ENCODE measurements around the gene FCGR3A.

DNA sequence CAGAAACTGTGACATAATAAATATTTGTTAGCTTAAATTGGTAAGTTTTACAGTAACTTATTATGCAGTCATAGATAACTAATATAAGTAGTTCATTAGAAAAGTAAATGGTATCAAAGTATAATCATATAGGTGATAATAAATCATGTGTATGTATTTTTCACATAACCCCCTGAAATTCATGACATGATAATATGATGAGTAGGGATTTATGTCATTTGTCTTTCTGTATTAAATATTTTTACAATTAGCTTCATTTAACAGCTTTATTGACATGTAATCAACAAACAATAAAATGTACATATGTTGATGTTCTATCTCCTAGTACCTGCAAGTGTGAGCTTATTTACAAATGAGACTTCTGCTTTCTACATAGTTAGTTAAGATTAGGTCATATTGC is 54.1 kb downstream of the FCGR3A start:
- TF ChIP-seq, protein P1, sequence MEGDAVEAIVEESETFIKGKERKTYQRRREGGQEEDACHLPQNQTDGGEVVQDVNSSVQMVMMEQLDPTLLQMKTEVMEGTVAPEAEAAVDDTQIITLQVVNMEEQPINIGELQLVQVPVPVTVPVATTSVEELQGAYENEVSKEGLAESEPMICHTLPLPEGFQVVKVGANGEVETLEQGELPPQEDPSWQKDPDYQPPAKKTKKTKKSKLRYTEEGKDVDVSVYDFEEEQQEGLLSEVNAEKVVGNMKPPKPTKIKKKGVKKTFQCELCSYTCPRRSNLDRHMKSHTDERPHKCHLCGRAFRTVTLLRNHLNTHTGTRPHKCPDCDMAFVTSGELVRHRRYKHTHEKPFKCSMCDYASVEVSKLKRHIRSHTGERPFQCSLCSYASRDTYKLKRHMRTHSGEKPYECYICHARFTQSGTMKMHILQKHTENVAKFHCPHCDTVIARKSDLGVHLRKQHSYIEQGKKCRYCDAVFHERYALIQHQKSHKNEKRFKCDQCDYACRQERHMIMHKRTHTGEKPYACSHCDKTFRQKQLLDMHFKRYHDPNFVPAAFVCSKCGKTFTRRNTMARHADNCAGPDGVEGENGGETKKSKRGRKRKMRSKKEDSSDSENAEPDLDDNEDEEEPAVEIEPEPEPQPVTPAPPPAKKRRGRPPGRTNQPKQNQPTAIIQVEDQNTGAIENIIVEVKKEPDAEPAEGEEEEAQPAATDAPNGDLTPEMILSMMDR (IDR thresholded peaks at IDR 0.05), result no peak
- TF ChIP-seq POLR2A (IDR thresholded peaks at IDR 0.05), result no peak
